ENCODE results near the gene RFX3.

DNA sequence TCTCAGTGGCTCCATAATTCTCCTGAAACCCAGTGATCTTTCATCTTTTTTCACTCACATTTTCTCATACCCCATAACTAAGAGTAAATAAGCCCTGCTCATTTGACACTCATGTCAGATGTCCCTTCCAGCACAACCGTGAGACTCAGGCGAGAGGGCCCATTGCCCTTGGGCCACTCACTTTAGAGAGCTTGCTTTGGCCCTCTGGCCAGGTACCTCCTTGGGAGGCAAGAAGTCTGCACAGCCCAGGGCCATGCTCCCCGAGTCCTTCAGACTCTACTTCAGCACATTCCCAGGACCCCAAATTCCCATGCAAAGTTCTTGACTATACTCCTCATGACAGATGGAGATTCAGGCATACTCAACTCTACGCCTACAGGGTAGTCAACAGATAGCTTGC lies 33.6 kb downstream of the RFX3 start:
- TF ChIP-seq GATA2 (IDR thresholded peaks at IDR 0.05; ENCODE audit: low read depth, low read length) (no peak), GATA3 (IDR thresholded peaks at IDR 0.05; ENCODE audit: low read depth, low read length) (no peak)
